ENCODE results near the gene GLIPR1L2. TPM values are rescaled to one million over a fixed set of nuclear protein-coding genes. Genes with fewer than 3 reads are reported as not detected.

GLIPR1L2 gene
- total RNA-seq, 2 experiments from 2014 or later, result 0.17 to 0.24 TPM

DNA sequence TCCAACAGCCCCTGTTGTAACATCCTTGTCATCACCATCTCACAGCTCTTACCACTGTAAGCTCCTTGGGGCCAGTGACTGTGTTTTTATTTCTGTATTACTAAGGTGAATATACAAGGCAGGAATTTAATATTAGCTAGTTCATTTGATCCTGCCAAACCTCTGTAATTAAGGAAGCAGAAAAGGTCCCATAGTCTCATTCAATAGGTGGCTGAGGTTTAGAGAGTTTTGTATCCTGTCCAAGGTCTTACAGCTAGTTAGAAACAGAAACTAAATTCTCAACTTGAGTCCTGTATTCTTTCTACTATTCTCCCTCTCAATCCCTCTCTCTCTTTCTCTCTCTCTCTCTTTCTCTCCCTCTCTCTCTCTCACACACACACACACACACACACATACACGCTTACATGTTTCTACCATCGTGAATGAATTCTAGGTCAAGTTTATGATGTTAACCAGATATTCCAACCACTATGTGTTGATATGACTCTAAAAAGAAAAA lies 89.1 kb downstream of the GLIPR1L2 start:
- ChIA-PET CTCF (interaction anchor here (0.6 to 3.1 kb wide), 5 partner anchors 9 to 455 kb away, joined by 3 to 22 read pairs (median 3); partner anchors contain the start of genes GLIPR1L1 and GLIPR1L2), POLR2A (interaction anchor here (1.0 to 3.2 kb wide), 5 partner anchors 9 to 604 kb away, joined by 3 to 10 read pairs (median 4); partner anchors contain the start of genes NAP1L1 and PHLDA1)
- Mint-ChIP-seq H3K4me3 (peak overlapping the region; percentile 89), H3K36me3 (peaks cover 3% of the 10 kb centered on the region), H3K27ac (peak overlapping the region; percentile 88), H3K9me3 (no peaks in the 10 kb centered on the region), H3K4me1 (ENCODE audit: low read depth) (peaks cover 82% of the 10 kb centered on the region), H3K27me3 (peaks cover 1% of the 10 kb centered on the region)
- intact Hi-C loops (cut with micrococcal nuclease), result loop anchor here (1.0 to 10.0 kb wide), 18 partner anchors 9 to 1079 kb away; partner anchors contain the start of genes ATXN7L3B, GLIPR1L2, KRR1 and NAP1L1
- DNase-seq, result no peak

DNA sequence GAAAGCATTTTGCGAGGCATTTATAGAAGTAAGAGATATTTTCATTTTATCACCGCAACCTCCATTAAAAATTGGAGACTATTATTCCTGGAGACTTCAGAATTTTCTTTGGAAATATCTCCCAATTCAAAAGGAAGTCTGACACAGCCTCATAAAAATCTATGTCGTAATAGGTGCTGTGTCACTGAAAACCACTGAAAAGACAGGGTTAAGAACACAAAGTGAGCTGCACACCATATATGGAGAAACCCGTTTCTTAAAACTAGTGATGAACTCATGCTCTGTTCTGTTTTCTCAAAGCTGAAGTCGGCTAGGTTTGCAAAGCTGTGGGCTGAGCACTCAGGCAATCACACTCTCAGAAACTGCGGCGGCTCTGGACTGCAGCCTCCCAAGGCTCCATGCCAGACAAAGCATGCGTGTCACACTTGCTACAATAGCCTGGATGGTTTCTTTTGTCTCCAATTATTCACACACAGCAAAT lies 89.6 kb downstream of the GLIPR1L2 start, which contains the start of gene GLIPR1:
TSS of gene GLIPR1 (plus strand) at position 287 of the 481 bp plus-strand sequence. CDS start at position 413, 126 bp downstream.
- H3K27me3 Mint-ChIP-seq, result peaks cover 1% of the 10 kb centered on the region
- peaks cover 3% of the 10 kb centered on the region for H3K36me3 Mint-ChIP-seq
- H3K27ac Mint-ChIP-seq, result peak within 1 kb of the TSS; percentile 88
- ChIA-PET CTCF (interaction anchor here (0.6 to 3.1 kb wide), 6 partner anchors 9 to 454 kb away, joined by 3 to 22 read pairs (median 3); partner anchors contain the start of genes GLIPR1L1 and GLIPR1L2), POLR2A (interaction anchor here (0.6 to 3.2 kb wide), 7 partner anchors 9 to 678 kb away, joined by 3 to 10 read pairs (median 4); partner anchors contain the start of genes KRR1, NAP1L1 and PHLDA1)
- peaks cover 85% of the 10 kb centered on the region for H3K4me1 Mint-ChIP-seq (ENCODE audit: low read depth)
- intact Hi-C loops (cut with micrococcal nuclease), result loop anchor here (1.0 to 10.0 kb wide), 15 partner anchors 9 to 1078 kb away; partner anchors contain the start of genes ATXN7L3B, GLIPR1L2, KRR1 and NAP1L1
- DNase-seq, result peak; percentile 86
- H3K9me3 Mint-ChIP-seq, result no peaks in the 10 kb centered on the region
- peak within 1 kb of the TSS; percentile 89 for H3K4me3 Mint-ChIP-seq

DNA sequence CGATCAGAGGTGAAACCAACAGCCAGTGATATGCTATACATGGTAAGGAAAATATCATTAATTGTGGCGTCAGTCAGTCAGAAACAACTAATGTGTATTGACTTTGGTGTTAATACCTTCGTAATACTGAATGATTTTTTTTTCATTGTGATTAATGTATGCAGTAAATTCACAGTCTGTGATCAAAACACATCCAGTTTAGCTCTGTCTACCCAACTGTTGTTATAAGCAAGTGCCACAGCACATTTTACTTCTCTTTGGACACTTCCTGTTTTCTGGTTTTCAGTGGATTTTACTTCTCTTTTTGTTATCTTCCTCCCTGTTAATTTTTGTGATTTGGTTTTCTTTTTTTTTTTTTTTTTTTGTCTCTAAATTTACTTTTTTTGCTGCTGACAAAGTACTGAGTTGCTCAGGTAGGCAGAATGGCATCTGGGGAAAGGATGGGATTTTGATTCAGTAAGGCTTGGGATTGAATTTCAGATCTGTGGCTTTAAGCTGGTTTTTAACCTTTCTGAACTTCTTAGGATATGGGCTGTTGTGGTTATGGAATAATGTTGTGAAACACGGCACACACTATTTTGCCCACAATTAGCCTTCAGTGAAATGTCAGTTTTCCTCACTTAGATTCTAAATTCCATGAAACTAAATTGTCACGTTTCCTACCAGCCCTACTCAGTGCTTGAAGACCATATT lies 90.3 kb downstream of the GLIPR1L2 start:
- Mint-ChIP-seq H3K9me3 (no peaks in the 10 kb centered on the region), H3K4me1 (ENCODE audit: low read depth) (peaks cover 86% of the 10 kb centered on the region), H3K36me3 (peaks cover 3% of the 10 kb centered on the region), H3K4me3 (peak overlapping the region; percentile 89), H3K27me3 (peaks cover 1% of the 10 kb centered on the region), H3K27ac (peak overlapping the region; percentile 88)
- POLR2A ChIA-PET, result interaction anchor here (0.6 to 3.2 kb wide), 6 partner anchors 8 to 677 kb away, joined by 3 to 10 read pairs (median 4); partner anchors contain the start of genes KRR1, NAP1L1 and PHLDA1
- intact Hi-C loops (cut with micrococcal nuclease), result loop anchor here (2.0 to 10.0 kb wide), 5 partner anchors 44 to 1078 kb away; partner anchors contain the start of genes ATXN7L3B, OSBPL8 and PHLDA1
- no peak for DNase-seq
- CTCF ChIA-PET, result interaction anchor here (0.7 to 3.1 kb wide), 4 partner anchors 24 to 147 kb away, joined by 3 to 22 read pairs (median 8); partner anchors contain the start of genes GLIPR1L1 and GLIPR1L2

DNA sequence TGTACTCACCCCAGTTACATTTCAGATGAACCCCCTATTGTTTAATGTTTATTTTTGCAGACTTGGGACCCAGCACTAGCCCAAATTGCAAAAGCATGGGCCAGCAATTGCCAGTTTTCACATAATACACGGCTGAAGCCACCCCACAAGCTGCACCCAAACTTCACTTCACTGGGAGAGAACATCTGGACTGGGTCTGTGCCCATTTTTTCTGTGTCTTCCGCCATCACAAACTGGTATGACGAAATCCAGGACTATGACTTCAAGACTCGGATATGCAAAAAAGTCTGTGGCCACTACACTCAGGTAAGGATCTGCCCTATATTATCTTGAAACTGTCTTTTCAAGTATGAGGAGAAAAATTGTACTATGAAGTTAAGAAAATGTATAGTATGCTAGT lies 90.9 kb downstream of the GLIPR1L2 start:
- H3K9me3 Mint-ChIP-seq, result no peaks in the 10 kb centered on the region
- peaks cover 90% of the 10 kb centered on the region for H3K4me1 Mint-ChIP-seq (ENCODE audit: low read depth)
- ChIA-PET POLR2A (interaction anchor here (1.4 kb wide), 1 partner anchor 29 kb away, joined by 4 read pairs; the partner anchor contains the start of gene KRR1), CTCF (interaction anchor here (1.0 to 2.6 kb wide), 2 partner anchors 26 to 44 kb away, joined by 3 to 12 read pairs; no protein-coding TSS in a partner anchor)
- H3K4me3 Mint-ChIP-seq, result peak overlapping the region; percentile 89
- no peak for DNase-seq
- peak overlapping the region; percentile 88 for H3K27ac Mint-ChIP-seq
- H3K36me3 Mint-ChIP-seq, result peaks cover 3% of the 10 kb centered on the region
- intact Hi-C loops (cut with micrococcal nuclease), result loop anchor here (2.0 to 10.0 kb wide), 5 partner anchors 45 to 1077 kb away; partner anchors contain the start of genes ATXN7L3B, OSBPL8 and PHLDA1
- H3K27me3 Mint-ChIP-seq, result peaks cover 1% of the 10 kb centered on the region

Other genes with a start within 250 kb of the GLIPR1L2 start
- gene KCNC2, start 181.2 kb upstream of the GLIPR1L2 start, total RNA-seq, result not detected
- 1 to 10 TPM; 2.1 to 2.7 TPM for gene CAPS2, start 60.8 kb upstream of the GLIPR1L2 start, total RNA-seq
- gene GLIPR1L1, start 56.4 kb upstream of the GLIPR1L2 start, total RNA-seq, result not detected
- gene GLIPR1, start 89.7 kb downstream of the GLIPR1L2 start, total RNA-seq, result 1 to 10 TPM; 5.8 to 6.8 TPM
- gene KRR1, start 120.5 kb downstream of the GLIPR1L2 start, total RNA-seq, result 100 to 1,000 TPM in 1 of 2 experiments, 10 to 100 TPM in 1; 96.6 to 106 TPM